NCI-H1105 (cell line): ENCODE results near the gene ZDHHC3.

Experiments
- DNase-seq: peaks from one replicate; lab custom pipeline; 2025; lab: John Stamatoyannopoulos, UW

The ZDHHC3 gene, protein sequence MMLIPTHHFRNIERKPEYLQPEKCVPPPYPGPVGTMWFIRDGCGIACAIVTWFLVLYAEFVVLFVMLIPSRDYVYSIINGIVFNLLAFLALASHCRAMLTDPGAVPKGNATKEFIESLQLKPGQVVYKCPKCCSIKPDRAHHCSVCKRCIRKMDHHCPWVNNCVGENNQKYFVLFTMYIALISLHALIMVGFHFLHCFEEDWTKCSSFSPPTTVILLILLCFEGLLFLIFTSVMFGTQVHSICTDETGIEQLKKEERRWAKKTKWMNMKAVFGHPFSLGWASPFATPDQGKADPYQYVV

GRCh38 chr3:44976002-44976815 is at the start of gene ZDHHC3, which contains the start of gene EXOSC7:
ZDHHC3 (minus strand) TSS chr3:44976174; CDS start chr3:44959436, 16,738 bp downstream.
EXOSC7 (plus strand) TSS chr3:44976244; CDS start chr3:44976278, 34 bp downstream.
- peak; percentile 71 for DNase-seq

GRCh38 chr3:45024542-45025255 is 48.7 kb upstream of the ZDHHC3 start:
- DNase-seq: no peak

GRCh38 chr3:45023675-45024074 is 47.7 kb upstream of the ZDHHC3 start:
- no peak for DNase-seq

DNA sequence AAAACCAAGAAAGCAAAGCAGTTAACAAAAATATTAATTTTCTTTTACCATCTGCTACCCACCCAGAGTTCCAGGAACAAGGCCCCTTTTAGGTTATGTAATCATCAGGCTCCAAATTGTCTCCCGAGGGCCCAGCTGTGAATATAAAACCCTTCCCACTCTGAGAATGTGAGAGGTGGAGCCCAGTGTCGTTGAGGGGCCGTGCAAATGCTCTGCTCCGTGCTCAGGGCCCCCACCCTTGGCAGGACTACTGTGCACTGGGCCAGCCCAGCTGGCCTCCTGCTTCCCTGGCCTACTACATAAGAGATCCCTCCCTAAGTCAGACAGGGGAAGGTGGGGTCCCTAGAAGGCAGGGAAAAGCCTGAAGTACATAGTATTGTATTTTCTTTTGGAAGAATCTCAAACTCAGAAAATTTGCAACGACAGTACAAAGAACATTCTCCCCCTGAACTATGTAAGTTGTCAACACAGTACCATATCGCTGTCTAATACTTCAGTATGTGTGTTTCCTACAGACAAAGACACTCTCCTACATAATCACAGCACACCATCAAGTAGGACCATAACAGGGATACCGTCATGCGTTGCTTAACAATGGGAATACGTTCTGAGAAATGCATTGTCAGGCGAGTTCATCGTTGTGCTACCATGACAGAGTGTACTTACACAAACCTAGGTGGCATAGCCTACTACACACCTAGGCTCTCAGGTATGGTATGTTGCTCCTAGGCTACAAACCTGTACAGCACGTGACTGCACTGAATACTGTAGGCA is 45.7 kb upstream of the ZDHHC3 start:
- no peak for DNase-seq

DNA sequence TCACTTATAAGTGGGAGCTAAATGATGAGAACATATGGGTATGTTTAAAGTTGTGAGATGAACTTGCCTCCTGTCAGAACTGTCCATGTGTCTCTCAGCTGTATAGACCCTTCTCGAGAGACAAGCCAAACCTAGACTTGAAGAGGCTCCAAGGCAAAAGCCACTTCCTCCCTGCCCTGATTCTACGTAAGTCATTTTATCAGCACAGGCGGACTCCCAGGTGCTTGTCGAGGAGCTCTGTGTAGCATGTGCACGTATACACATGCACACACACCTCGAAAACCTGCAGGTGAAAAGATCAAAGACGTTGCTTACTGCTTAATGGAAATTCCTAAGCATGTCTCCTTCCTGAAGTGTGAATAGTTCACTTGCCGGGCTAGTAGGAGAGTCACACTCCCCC is 44.6 kb upstream of the ZDHHC3 start:
- no peak for DNase-seq

DNA sequence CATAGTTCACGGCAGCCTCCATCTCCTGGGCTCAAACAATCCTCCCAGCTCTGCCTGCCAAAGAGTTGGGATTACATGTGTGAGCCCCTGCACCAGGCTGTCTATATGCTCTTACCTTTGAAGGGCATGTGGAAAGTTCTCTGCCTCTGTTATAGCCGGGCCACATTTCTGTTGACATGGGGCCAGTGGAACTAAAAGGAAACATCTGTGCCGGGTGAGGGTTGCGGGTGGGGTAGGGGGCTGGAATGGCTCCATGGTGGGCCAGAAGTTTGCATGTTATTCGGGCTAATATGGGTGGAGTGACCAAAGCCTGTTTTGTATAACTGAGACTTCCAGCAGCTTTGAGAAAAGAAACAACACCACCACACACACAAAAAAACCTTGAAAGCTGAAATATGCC is 41.8 kb upstream of the ZDHHC3 start:
- DNase-seq: no peak

- DNase-seq: no peak
Measured at GRCh38 chr3:45016916-45017315, 40.9 kb upstream of the ZDHHC3 start.

GRCh38 chr3:45012577-45012976 is 36.6 kb upstream of the ZDHHC3 start:
- DNase-seq: no peak

DNA sequence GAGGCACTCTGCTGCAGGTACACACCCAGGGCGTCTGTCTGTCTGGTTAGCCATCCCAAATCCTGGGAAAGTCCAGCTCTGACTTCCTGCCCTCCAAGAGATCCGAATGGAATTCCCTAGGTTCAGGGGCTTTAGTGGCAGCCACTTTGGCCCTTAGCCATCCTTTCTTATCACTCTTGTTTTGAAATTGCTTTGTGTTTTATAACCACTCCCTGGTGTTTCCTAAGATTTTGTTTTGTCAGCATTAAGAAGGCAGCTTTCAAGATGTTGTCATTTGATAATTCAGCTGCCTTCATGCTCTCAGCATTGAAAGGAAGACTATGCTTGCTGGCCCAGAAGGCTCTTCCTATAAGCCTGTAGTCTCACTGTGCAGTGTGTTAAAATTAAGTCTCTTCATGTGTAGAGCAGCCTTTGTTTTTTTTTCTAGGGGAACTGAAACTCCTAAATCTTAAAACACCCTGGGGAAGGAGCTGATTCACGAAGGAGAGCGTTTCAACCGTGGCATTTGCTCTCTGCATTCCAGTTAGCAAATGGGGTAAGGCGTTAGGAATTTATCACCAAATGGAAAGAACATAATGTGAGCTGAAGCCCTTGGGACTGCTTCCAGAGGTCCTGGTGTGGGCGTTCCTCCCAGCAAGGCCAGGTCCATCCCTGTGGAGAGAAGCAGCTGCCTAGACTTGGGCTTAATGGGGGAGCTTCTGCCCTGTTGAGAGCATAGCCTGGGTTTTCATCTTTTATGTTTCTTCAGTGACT is 36.0 kb upstream of the ZDHHC3 start:
- no peak for DNase-seq

- DNase-seq: no peak
Measured at GRCh38 chr3:45010811-45011333, 34.9 kb upstream of the ZDHHC3 start.

DNA sequence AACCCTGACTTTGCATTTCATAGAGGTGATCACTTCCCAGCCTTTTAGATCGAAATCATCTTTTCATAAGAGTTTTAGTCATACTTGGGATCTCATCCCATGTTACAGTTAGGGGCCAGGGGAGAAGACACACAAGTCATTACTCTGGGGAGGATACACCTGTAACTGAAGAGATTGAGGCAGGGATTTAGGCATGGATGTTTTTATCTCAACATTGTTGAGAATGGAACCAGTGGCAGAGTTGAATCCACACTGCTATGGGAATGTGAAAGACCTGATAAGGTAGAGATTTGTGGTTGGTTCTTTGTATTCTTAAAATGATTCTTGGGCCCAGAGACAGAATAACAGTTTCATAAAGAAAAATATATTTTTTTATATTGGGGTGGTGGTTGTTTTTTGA is 33.9 kb upstream of the ZDHHC3 start:
- no peak for DNase-seq

- no peak for DNase-seq
Measured at GRCh38 chr3:45008117-45008516, 32.1 kb upstream of the ZDHHC3 start.

GRCh38 chr3:45007091-45007490 is 31.1 kb upstream of the ZDHHC3 start:
- DNase-seq: no peak

DNA sequence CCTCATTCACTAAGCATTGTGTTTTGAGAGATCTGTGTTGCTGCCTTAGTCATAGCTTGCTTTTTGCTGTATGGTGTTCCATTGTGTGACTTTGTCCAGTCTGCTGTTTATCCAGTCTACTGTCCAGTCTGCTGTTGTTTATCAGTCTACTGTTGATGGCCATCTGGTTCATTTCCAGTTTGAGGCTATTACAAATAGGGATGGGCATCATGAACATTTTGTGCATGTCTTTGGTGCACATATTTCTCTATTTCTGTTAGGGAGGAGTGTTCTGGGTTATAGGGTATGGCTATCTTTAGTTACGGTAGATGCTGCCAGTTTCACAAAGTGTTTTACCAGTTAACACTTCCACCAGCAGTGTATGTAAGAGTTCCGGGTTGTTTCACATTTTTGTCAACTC is 27.9 kb upstream of the ZDHHC3 start:
- no peak for DNase-seq

- DNase-seq: no peak
Measured at GRCh38 chr3:45003406-45003805, 27.4 kb upstream of the ZDHHC3 start.

- DNase-seq: no peak
Measured at GRCh38 chr3:45002720-45003119, 26.7 kb upstream of the ZDHHC3 start.

- DNase-seq: no peak
Measured at GRCh38 chr3:45002139-45002660, 26.2 kb upstream of the ZDHHC3 start.

DNA sequence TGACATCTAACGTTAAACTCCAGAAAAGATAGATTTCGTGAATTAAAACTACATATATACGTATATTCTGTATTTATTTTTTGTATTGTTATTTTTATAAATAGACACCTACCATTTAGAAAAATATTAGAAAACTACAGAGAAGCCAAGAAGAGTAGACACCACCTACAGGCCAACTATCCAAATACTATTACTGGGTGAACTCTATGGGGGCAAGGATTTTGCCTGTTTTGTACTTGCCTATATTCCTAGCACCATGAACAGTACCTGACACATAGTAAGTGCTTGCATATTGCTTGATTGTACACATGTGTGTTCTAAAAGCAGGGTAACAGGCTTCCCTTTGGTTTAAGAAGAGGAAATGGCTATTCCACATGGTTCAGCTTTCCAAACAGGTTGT is 25.8 kb upstream of the ZDHHC3 start:
- no peak for DNase-seq

GRCh38 chr3:45000823-45001222 is 24.8 kb upstream of the ZDHHC3 start:
- DNase-seq: no peak

DNA sequence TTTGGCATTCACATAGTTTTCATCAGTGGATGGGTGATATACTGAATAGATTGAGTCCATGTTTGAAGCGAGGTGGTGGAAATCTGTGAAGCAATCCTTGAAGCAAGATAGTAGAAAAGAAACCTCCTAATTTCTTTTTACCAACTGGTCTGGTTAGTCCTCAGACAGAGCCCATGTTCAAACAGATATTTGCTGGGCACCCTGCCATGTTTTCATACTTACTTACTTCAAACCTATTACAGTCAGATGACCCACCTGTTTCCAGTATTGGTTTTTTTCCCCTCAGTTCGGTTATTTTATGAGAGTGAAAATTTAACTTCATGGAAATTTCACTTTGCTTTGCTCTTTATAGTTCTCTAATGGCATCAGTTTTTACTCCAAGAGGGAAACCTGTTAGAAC is 23.8 kb upstream of the ZDHHC3 start:
- no peak for DNase-seq

- DNase-seq: no peak
Measured at GRCh38 chr3:44996556-44996969, 20.6 kb upstream of the ZDHHC3 start.
